Cardiac muscle cell (in vitro differentiated cells and primary cell): Measurements from ENCODE around the gene ZNF362. TPM values are rescaled to one million over a fixed set of nuclear protein-coding genes. Genes with fewer than 3 reads are reported as not detected.

Experiments used
- DNase-seq, 2 donors: peaks; one replicate each; pipeline versions ENCODE4 v3.0.0 to v3.0.0-alpha.2; 2010 to 2017; ENCODE audit warnings: low read depth in 1 of 2, low spot score in 1 of 2
- H3K27ac ChIP-seq: fragments of 200-600 bp; sonication (generic); 2 replicates; pipeline ENCODE4 v1.5.1; 2016
- H3K27me3 ChIP-seq: fragments of 200-600 bp; sonication (generic); 2 replicates; pipeline ENCODE4 v1.6.0; 2016; ENCODE audit warnings: control low read depth
- H3K36me3 ChIP-seq: fragments of 200-600 bp; sonication (generic); 2 replicates; pipeline ENCODE4 v1.5.1; 2016; ENCODE audit warnings: control low read depth
- H3K4me1 ChIP-seq: fragments of 200-600 bp; sonication (generic); 2 replicates; pipeline ENCODE4 v1.8.1; 2017; ENCODE audit warnings: low read depth, mild to moderate bottlenecking, mixed run types
- H3K4me3 ChIP-seq: fragments of 200-600 bp; sonication (generic); 2 replicates; pipeline ENCODE4 v1.5.1; 2016; ENCODE audit warnings: mild to moderate bottlenecking
- H3K9me3 ChIP-seq: fragments of 200-600 bp; sonication (generic); 2 replicates; pipeline ENCODE4 v1.5.1; 2017; ENCODE audit warnings: low read depth, mild to moderate bottlenecking, control low read depth
- polyA plus RNA-seq: library from polyadenylated mRNA; unstranded; fragments of >200 nt; fragmentation: Nextera tagmentation; extraction: Ambion mirVana; gene quantifications from 2 replicates; pipeline ENCODE4 v1.2.1, GENCODE V29; 2016
- total RNA-seq: library from RNA; depleted of rRNA; stranded (reverse); fragments of >200 nt; gene quantifications from 2 replicates; pipeline ENCODE4 v1.2.3, GENCODE V29; 2016
- TF ChIP-seq, protein P1 (sequence below): IDR thresholded peaks from 2 replicates; pipeline ENCODE4 v1.5.1; 2012; ENCODE audit warnings: low read depth, mild to moderate bottlenecking, low read length

The ZNF362 gene
- total and polyA plus RNA-seq, 2 experiments from 2014 or later, result 57.9 to 77.5 TPM

DNA sequence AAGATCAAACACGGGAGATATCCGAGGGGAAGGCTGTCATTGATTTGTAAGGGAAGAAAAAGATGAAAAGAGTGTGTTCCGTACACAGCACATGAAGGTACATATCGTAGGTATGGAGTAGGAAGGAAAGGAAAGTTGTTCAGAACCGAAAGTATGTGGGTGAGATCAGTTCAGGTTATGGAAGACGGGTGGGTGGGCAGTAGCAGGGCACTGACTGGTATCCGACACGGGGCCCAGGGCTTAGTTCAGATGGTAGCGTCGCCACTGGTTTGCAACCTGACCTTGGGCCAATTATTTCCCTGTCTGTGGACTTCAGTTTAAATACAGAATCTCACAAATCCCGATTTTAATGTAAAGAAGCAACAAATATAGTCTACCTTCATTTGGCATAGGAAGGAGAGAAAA is 92.4 kb downstream of the ZNF362 start:
- TF ChIP-seq, protein P1, sequence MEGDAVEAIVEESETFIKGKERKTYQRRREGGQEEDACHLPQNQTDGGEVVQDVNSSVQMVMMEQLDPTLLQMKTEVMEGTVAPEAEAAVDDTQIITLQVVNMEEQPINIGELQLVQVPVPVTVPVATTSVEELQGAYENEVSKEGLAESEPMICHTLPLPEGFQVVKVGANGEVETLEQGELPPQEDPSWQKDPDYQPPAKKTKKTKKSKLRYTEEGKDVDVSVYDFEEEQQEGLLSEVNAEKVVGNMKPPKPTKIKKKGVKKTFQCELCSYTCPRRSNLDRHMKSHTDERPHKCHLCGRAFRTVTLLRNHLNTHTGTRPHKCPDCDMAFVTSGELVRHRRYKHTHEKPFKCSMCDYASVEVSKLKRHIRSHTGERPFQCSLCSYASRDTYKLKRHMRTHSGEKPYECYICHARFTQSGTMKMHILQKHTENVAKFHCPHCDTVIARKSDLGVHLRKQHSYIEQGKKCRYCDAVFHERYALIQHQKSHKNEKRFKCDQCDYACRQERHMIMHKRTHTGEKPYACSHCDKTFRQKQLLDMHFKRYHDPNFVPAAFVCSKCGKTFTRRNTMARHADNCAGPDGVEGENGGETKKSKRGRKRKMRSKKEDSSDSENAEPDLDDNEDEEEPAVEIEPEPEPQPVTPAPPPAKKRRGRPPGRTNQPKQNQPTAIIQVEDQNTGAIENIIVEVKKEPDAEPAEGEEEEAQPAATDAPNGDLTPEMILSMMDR, result no peak
- Histone ChIP-seq H3K9me3 (no peaks in the 10 kb centered on the region), H3K36me3 (no peaks in the 10 kb centered on the region), H3K4me3 (peak overlapping the region; percentile 98), H3K4me1 (peaks cover 32% of the 10 kb centered on the region), H3K27ac (peak overlapping the region; percentile 94), H3K27me3 (no peaks in the 10 kb centered on the region)
- peak in 1 of 2 donors; percentile 43 for DNase-seq

- TF ChIP-seq, protein P1, result no peak
- Histone ChIP-seq H3K4me3 (peak overlapping the region; percentile 98), H3K27ac (peak overlapping the region; percentile 94), H3K36me3 (no peaks in the 10 kb centered on the region), H3K9me3 (no peaks in the 10 kb centered on the region), H3K27me3 (no peaks in the 10 kb centered on the region), H3K4me1 (peaks cover 26% of the 10 kb centered on the region)
- DNase-seq, result peak; percentile 61 to 79
Observed at GRCh38 chr1:33349081-33349759, 92.9 kb downstream of the ZNF362 start.

- TF ChIP-seq, protein P1, result no peak
- peak; percentile 88 to 91 for DNase-seq
- H3K36me3 ChIP-seq, result no peaks in the 10 kb centered on the region
- H3K9me3 ChIP-seq, result no peaks in the 10 kb centered on the region
- H3K27ac ChIP-seq, result peak overlapping the region; percentile 68
- peak overlapping the region; percentile 98 for H3K4me3 ChIP-seq
- no peaks in the 10 kb centered on the region for H3K27me3 ChIP-seq
- H3K4me1 ChIP-seq, result peaks cover 24% of the 10 kb centered on the region
Observed at GRCh38 chr1:33349778-33350610, 93.7 kb downstream of the ZNF362 start.

Other genes with a start within 250 kb of the ZNF362 start
- 201 and 263 TPM in 2 replicates for gene AK2, start 219.6 kb upstream of the ZNF362 start, total RNA-seq
- 264 and 281 TPM in 2 replicates for gene AK2, start 219.6 kb upstream of the ZNF362 start, polyA plus RNA-seq
- gene AZIN2, start 175.3 kb upstream of the ZNF362 start, total RNA-seq, result 7.7 and 9.7 TPM in 2 replicates
- gene AZIN2, start 175.3 kb upstream of the ZNF362 start, polyA plus RNA-seq, result 13.4 and 18.6 TPM in 2 replicates
- 5.8 and 6.3 TPM in 2 replicates for gene TRIM62, start 74.4 kb upstream of the ZNF362 start, total RNA-seq
- 2.4 and 3.1 TPM in 2 replicates for gene TRIM62, start 74.4 kb upstream of the ZNF362 start, polyA plus RNA-seq
- gene A3GALT2, start 64.6 kb downstream of the ZNF362 start, total RNA-seq, result not detected in 2 replicates
- gene A3GALT2, start 64.6 kb downstream of the ZNF362 start, polyA plus RNA-seq, result 0.57 TPM in 1 of 2 replicates, not detected in the other
- gene PHC2, start 174.6 kb downstream of the ZNF362 start, total RNA-seq, result 81.8 and 84.0 TPM in 2 replicates
- 86.0 and 97.9 TPM in 2 replicates for gene PHC2, start 174.6 kb downstream of the ZNF362 start, polyA plus RNA-seq
- gene ZSCAN20, start 216.2 kb downstream of the ZNF362 start, total RNA-seq, result 6.7 and 7.2 TPM in 2 replicates
- gene ZSCAN20, start 216.2 kb downstream of the ZNF362 start, polyA plus RNA-seq, result 1.4 and 4.5 TPM in 2 replicates